Trophoblast cell (in vitro differentiated cells and primary cell): ENCODE results near the gene CDKL1.

Experiments used
- DNase-seq, 2 donors: peaks; one replicate each; pipeline ENCODE4 v3.0.0-alpha.2; 2016
- H2AFZ ChIP-seq: 2 replicates; pipeline ENCODE4 v1.6.1; 2013; ENCODE audit warnings: low read length, moderate library complexity, mild to moderate bottlenecking; ENCODE audit not compliant: insufficient read depth, poor library complexity
- H2AK5ac ChIP-seq: 2 replicates; pipeline ENCODE4 v1.6.1; 2013; ENCODE audit warnings: mild to moderate bottlenecking, low read length
- H2BK120ac ChIP-seq: 2 replicates; pipeline ENCODE4 v1.6.1; 2013; ENCODE audit warnings: low read length, mild to moderate bottlenecking, moderate library complexity; ENCODE audit not compliant: insufficient read depth, poor library complexity
- H2BK12ac ChIP-seq: 2 replicates; pipeline ENCODE4 v1.6.1; 2013; ENCODE audit warnings: mild to moderate bottlenecking, low read length, moderate library complexity
- H2BK5ac ChIP-seq: 2 replicates; pipeline ENCODE4 v1.6.1; 2013; ENCODE audit warnings: low read length, low read depth, moderate library complexity, mild to moderate bottlenecking; ENCODE audit not compliant: poor library complexity
- H3K14ac ChIP-seq: 2 replicates; pipeline ENCODE4 v1.6.1; 2013; ENCODE audit warnings: mild to moderate bottlenecking, low read length
- H3K18ac ChIP-seq: 2 replicates; pipeline ENCODE4 v1.6.1; 2013; ENCODE audit warnings: mild to moderate bottlenecking, low read length
- H3K23ac ChIP-seq: 2 replicates; pipeline ENCODE4 v1.6.1; 2013; ENCODE audit warnings: low read length
- H3K27ac ChIP-seq: 2 replicates; pipeline ENCODE4 v1.5.1; 2013; ENCODE audit warnings: low read depth, mild to moderate bottlenecking, inconsistent platforms, low read length, moderate library complexity
- H3K27me3 ChIP-seq: 2 replicates; pipeline ENCODE4 v1.6.1; 2013; ENCODE audit warnings: inconsistent platforms, mild to moderate bottlenecking, low read length, moderate library complexity; ENCODE audit not compliant: insufficient read depth
- H3K36me3 ChIP-seq, 2 experiments: 1 replicate in 1 of 2; 2 replicates in 1 of 2; pipeline ENCODE4 v1.6.1; 2013; ENCODE audit warnings: low read length in 2 of 2, mild to moderate bottlenecking in 2 of 2, moderate library complexity in 1 of 2; ENCODE audit not compliant: insufficient read depth in 2 of 2, control insufficient read depth in 1 of 2
- H3K4ac ChIP-seq: 2 replicates; pipeline ENCODE4 v1.6.1; 2013; ENCODE audit warnings: low read depth, mild to moderate bottlenecking, low read length, moderate library complexity
- H3K4me1 ChIP-seq, 2 experiments: 1 replicate in 1 of 2; 2 replicates in 1 of 2; pipeline ENCODE4 v1.6.1; 2013; ENCODE audit warnings: low read length in 2 of 2, mild to moderate bottlenecking in 2 of 2, moderate library complexity in 1 of 2; ENCODE audit not compliant: insufficient read depth in 2 of 2, control insufficient read depth in 1 of 2
- H3K4me2 ChIP-seq: 2 replicates; pipeline ENCODE4 v1.6.1; 2013; ENCODE audit warnings: inconsistent platforms, mild to moderate bottlenecking, low read length, moderate library complexity
- H3K4me3 ChIP-seq: 2 replicates; pipeline ENCODE4 v1.5.1; 2013; ENCODE audit warnings: mild to moderate bottlenecking, low read depth, low read length, inconsistent platforms
- H3K79me1 ChIP-seq: one replicate; pipeline ENCODE4 v1.6.1; 2013; ENCODE audit warnings: low read length
- H3K79me2 ChIP-seq: 2 replicates; pipeline ENCODE4 v1.6.1; 2013; ENCODE audit warnings: low read length, mild to moderate bottlenecking; ENCODE audit not compliant: control insufficient read depth, insufficient read depth, poor library complexity
- H3K9ac ChIP-seq: 2 replicates; pipeline ENCODE4 v1.6.1; 2013; ENCODE audit warnings: mild to moderate bottlenecking, low read length
- H3K9me3 ChIP-seq: 2 replicates; pipeline ENCODE4 v1.6.1; 2013; ENCODE audit warnings: low read depth, mild to moderate bottlenecking, control low read depth, inconsistent platforms, low read length; ENCODE audit not compliant: insufficient read depth
- H4K12ac ChIP-seq: 2 replicates; pipeline ENCODE4 v1.6.1; 2013; ENCODE audit warnings: low read depth, mild to moderate bottlenecking, low read length, moderate library complexity
- H4K8ac ChIP-seq: 2 replicates; pipeline ENCODE4 v1.6.1; 2013; ENCODE audit warnings: low read depth, mild to moderate bottlenecking, low read length, moderate library complexity
- H4K91ac ChIP-seq: one replicate; pipeline ENCODE4 v1.6.1; 2013; ENCODE audit warnings: low read depth, mild to moderate bottlenecking, low read length, moderate library complexity
- WGBS: extraction: QIAGEN DNeasy Blood & Tissue Kit; methylation state at CpG from one replicate; pipeline ENCODE4 v1.1.7; 2013; ENCODE audit warnings: missing lambda C conversion rate; ENCODE audit not compliant: insufficient read length, insufficient coverage; ENCODE audit errors: extremely low coverage; 5-methylcytosine and 5-hydroxymethylcytosine counted together

The CDKL1 gene

GRCh38 chr14:50381008-50381407 lies 15.7 kb downstream of the CDKL1 start:
- H3K9me3 ChIP-seq: peaks cover 1% of the 10 kb centered on the region

GRCh38 chr14:50380455-50380854 lies 16.2 kb downstream of the CDKL1 start:
- Histone ChIP-seq H2BK12ac (no peak overlapping the region), H4K91ac (no peak overlapping the region), H3K4me1 (no peaks in the 10 kb centered on the region), H2BK120ac (no peak overlapping the region), H2AFZ (no peak overlapping the region), H3K4me3 (no peak overlapping the region), H2AK5ac (no peak overlapping the region), H4K8ac (no peak overlapping the region), H3K79me2 (no peaks in the 10 kb centered on the region), H3K79me1 (no peaks in the 10 kb centered on the region), H2BK5ac (no peak overlapping the region), H3K18ac (no peak overlapping the region), H3K27me3 (no peaks in the 10 kb centered on the region), H3K27ac (no peak overlapping the region), H3K23ac (no peak overlapping the region), H3K9me3 (peaks cover 1% of the 10 kb centered on the region), H4K12ac (no peak overlapping the region), H3K4me2 (no peak overlapping the region), H3K36me3 (no peaks in the 10 kb centered on the region), H3K9ac (no peak overlapping the region), H3K4ac (no peak overlapping the region), H3K14ac (no peak overlapping the region)
- WGBS: no CpG with 5 or more reads among the region's 1 CpG
- no peak for DNase-seq

More at GRCh38 chr14:50381008-50381407, 15.7 kb downstream of the CDKL1 start:
- no CpG with 5 or more reads among the region's 1 CpG for WGBS
- H2AFZ ChIP-seq: no peak overlapping the region
- DNase-seq: no peak
- no peak overlapping the region for H3K4ac ChIP-seq
- no peaks in the 10 kb centered on the region for H3K79me1 ChIP-seq
- no peak overlapping the region for H2AK5ac ChIP-seq
- no peaks in the 10 kb centered on the region for H3K27me3 ChIP-seq
- H3K23ac ChIP-seq: peak overlapping the region; percentile 32
- no peak overlapping the region for H2BK120ac ChIP-seq
- no peak overlapping the region for H4K12ac ChIP-seq
- no peaks in the 10 kb centered on the region for H3K79me2 ChIP-seq
- no peak overlapping the region for H3K27ac ChIP-seq
- H3K36me3 ChIP-seq: no peaks in the 10 kb centered on the region
- H3K4me3 ChIP-seq: no peak overlapping the region
- no peak overlapping the region for H4K91ac ChIP-seq
- H2BK5ac ChIP-seq: no peak overlapping the region
- H3K4me2 ChIP-seq: no peak overlapping the region
- H3K4me1 ChIP-seq: no peaks in the 10 kb centered on the region
- no peak overlapping the region for H3K9ac ChIP-seq
- no peak overlapping the region for H3K18ac ChIP-seq
- no peak overlapping the region for H3K14ac ChIP-seq
- H4K8ac ChIP-seq: no peak overlapping the region
- H2BK12ac ChIP-seq: no peak overlapping the region

DNA sequence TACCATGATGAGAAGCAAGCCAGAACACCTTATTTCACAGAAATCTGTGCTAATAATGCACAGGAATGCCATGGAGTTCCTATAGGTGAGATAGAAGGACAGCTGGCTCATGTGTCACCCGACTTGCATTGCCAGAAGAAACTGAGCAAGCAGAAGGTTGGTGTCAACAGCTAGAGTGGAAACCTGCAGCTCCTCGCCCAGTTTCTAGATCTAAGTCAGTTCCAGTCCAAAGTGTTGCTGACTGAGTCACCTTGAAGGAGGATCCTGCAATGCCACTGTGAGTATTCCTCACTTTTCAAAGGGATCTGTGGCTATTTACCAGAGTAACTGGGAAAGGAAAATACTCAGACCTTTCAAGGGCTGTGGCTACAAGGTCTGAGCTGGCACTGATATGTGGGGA lies 17.1 kb downstream of the CDKL1 start:
- H3K9ac ChIP-seq: no peak overlapping the region
- H2BK12ac ChIP-seq: no peak overlapping the region
- H3K27me3 ChIP-seq: no peaks in the 10 kb centered on the region
- H3K9me3 ChIP-seq: peaks cover 1% of the 10 kb centered on the region
- no peak overlapping the region for H3K27ac ChIP-seq
- peak; percentile 5 to 51 for DNase-seq
- no peak overlapping the region for H3K14ac ChIP-seq
- no peak overlapping the region for H3K4me3 ChIP-seq
- no peak overlapping the region for H3K4me2 ChIP-seq
- no peaks in the 10 kb centered on the region for H3K4me1 ChIP-seq
- H3K4ac ChIP-seq: no peak overlapping the region
- no peaks in the 10 kb centered on the region for H3K79me2 ChIP-seq
- no peak overlapping the region for H3K23ac ChIP-seq
- no peak overlapping the region for H3K18ac ChIP-seq
- H3K36me3 ChIP-seq: no peaks in the 10 kb centered on the region
- no peak overlapping the region for H2AK5ac ChIP-seq
- no CpG with 5 or more reads among the region's 2 CpGs for WGBS
- H2BK5ac ChIP-seq: no peak overlapping the region
- H4K8ac ChIP-seq: no peak overlapping the region
- no peak overlapping the region for H4K12ac ChIP-seq
- H3K79me1 ChIP-seq: no peaks in the 10 kb centered on the region
- H4K91ac ChIP-seq: no peak overlapping the region
- no peak overlapping the region for H2BK120ac ChIP-seq
- no peak overlapping the region for H2AFZ ChIP-seq

DNA sequence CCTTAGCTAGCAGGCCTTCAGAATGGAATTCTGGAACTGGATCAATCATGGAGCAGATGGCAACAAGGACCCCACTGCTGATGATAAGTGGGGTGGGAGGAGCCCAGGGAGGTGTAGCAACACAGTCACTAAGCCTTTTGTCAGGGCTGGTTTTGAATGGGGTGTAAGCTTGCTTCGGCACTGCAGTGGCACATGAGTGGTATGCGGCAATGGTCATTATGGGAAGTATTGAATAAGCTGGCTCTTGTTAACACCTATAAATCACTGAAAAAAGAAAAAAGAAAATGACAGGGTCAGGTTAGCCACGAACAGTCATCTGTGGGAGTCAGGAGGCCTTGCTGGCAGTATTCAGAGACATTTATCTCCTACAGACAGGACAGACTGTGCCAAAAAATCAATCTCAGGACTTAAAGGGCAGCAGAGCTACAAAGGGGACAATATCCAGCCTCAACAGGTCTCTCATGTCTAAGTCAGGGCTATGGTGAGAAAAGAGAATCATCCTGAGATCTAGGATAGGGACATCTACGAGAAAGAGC lies 19.1 kb downstream of the CDKL1 start:
- Histone ChIP-seq H2BK5ac (no peak overlapping the region), H4K91ac (no peak overlapping the region)

More for the DNA sequence above, 19.1 kb downstream of the CDKL1 start:
- no peaks in the 10 kb centered on the region for H3K79me2 ChIP-seq
- H3K18ac ChIP-seq: no peak overlapping the region
- no peaks in the 10 kb centered on the region for H3K27me3 ChIP-seq
- H2BK120ac ChIP-seq: no peak overlapping the region
- no CpG with 5 or more reads among the region's 4 CpGs for WGBS
- no peaks in the 10 kb centered on the region for H3K79me1 ChIP-seq
- H3K36me3 ChIP-seq: no peaks in the 10 kb centered on the region
- H3K4me3 ChIP-seq: no peak overlapping the region
- H2BK12ac ChIP-seq: no peak overlapping the region
- H3K14ac ChIP-seq: no peak overlapping the region
- no peak overlapping the region for H3K4me2 ChIP-seq
- no peak overlapping the region for H3K27ac ChIP-seq
- peaks cover 1% of the 10 kb centered on the region for H3K9me3 ChIP-seq
- no peak overlapping the region for H2AK5ac ChIP-seq
- no peak overlapping the region for H3K4ac ChIP-seq
- H4K12ac ChIP-seq: no peak overlapping the region
- no peak overlapping the region for H3K9ac ChIP-seq
- no peak overlapping the region for H2AFZ ChIP-seq
- H4K8ac ChIP-seq: no peak overlapping the region
- no peaks in the 10 kb centered on the region for H3K4me1 ChIP-seq
- H3K23ac ChIP-seq: no peak overlapping the region
- no peak for DNase-seq
